GM12875 (cell line): ENCODE results near the gene BRMS1.

Source experiments
- H3K4me3 ChIP-seq: one replicate; pipeline ENCODE4 v1.5.1; 2011; ENCODE audit warnings: low read depth, low read length, control low read depth
- CTCF ChIP-seq: IDR thresholded peaks from 2 replicates; pipeline ENCODE4 v1.5.1; 2011; ENCODE audit warnings: low read depth, mild to moderate bottlenecking, control low read depth, inconsistent platforms, low read length, moderate library complexity, borderline replicate concordance; ENCODE audit not compliant: insufficient read depth

Gene BRMS1

GRCh38 chr11:66365711-66366619, 21.1 kb upstream of the BRMS1 start:
- no peak for TF ChIP-seq CTCF
- no peak overlapping the region for H3K4me3 ChIP-seq

- no peak for TF ChIP-seq CTCF
Observed at GRCh38 chr11:66365166-66365565, 20.3 kb upstream of the BRMS1 start.

GRCh38 chr11:66363805-66364535, 19.1 kb upstream of the BRMS1 start:
- peak; percentile 95 for TF ChIP-seq CTCF
- H3K4me3 ChIP-seq: no peak overlapping the region

More at GRCh38 chr11:66365166-66365565, 20.3 kb upstream of the BRMS1 start:
- H3K4me3 ChIP-seq: no peak overlapping the region

GRCh38 chr11:66363187-66363601, 18.3 kb upstream of the BRMS1 start:
- TF ChIP-seq CTCF: no peak
- no peak overlapping the region for H3K4me3 ChIP-seq

- TF ChIP-seq CTCF: no peak
- H3K4me3 ChIP-seq: no peak overlapping the region
Observed at GRCh38 chr11:66362481-66363147, 17.7 kb upstream of the BRMS1 start.

- H3K4me3 ChIP-seq: no peak overlapping the region
Observed at GRCh38 chr11:66361502-66361941, 16.6 kb upstream of the BRMS1 start.

More at GRCh38 chr11:66361502-66361941, 16.6 kb upstream of the BRMS1 start:
- TF ChIP-seq CTCF: no peak
